ENCODE results near the gene TPRN. TPM values are rescaled to one million over a fixed set of nuclear protein-coding genes. Genes with fewer than 3 reads are reported as not detected.

The TPRN gene
- polyA plus RNA-seq, 6 donors from 2014 or later: 0.21 to 1.1 (median 0.48) TPM

DNA sequence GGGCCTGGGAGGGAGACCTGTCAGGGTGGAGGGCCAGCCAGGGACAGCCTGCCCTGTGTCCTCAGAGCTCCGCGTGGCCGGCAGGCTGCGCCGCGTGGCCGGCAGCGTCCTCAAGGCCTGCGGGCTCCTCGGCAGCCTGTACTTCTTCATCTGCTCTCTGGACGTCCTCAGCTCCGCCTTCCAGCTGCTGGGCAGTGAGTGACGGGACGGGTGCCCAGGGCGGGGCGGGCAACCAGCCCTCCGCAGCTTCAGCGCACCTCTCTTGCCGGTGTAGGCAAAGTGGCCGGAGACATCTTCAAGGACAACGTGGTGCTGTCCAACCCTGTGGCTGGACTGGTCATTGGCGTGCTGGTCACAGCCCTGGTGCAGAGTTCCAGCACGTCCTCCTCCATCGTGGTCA is 32.0 kb upstream of the TPRN start:
- Mint-ChIP-seq H3K4me3 (no peak overlapping the region), H3K27ac (no peak overlapping the region), H3K9me3 (peaks cover 0 to 1% (median 0%) of the 10 kb centered on the region in 7 donors), H3K27me3 (peaks cover 0 to 21% (median 5%) of the 10 kb centered on the region in 3 donors), H3K36me3 (no peaks in the 10 kb centered on the region), H3K4me1 (peaks cover 13 to 16% (median 15%) of the 10 kb centered on the region in 3 donors)
- ATAC-seq (ENCODE audit: low read depth in 2 of 2) (no peak), DNase-seq (no peak)

- DNase-seq: no peak
- Mint-ChIP-seq H3K4me1 (peaks cover 14 to 19% (median 14%) of the 10 kb centered on the region in 3 donors), H3K36me3 (no peaks in the 10 kb centered on the region), H3K27me3 (peaks cover 0 to 23% (median 8%) of the 10 kb centered on the region in 3 donors), H3K27ac (no peak overlapping the region), H3K4me3 (no peak overlapping the region), H3K9me3 (peaks cover 0 to 2% (median 0%) of the 10 kb centered on the region in 7 donors)
- ATAC-seq (ENCODE audit: low read depth in 2 of 2): no peak
These were observed 31.6 kb upstream of the TPRN start for GRCh38 chr9:137232101-137232500.

GRCh38 chr9:137231372-137232039 is 31.0 kb upstream of the TPRN start:
- no peak for ATAC-seq (ENCODE audit: low read depth in 2 of 2)
- peaks cover 0 to 2% (median 0%) of the 10 kb centered on the region in 7 donors for H3K9me3 Mint-ChIP-seq
- peaks cover 0 to 23% (median 8%) of the 10 kb centered on the region in 3 donors for H3K27me3 Mint-ChIP-seq
- no peak overlapping the region for H3K4me3 Mint-ChIP-seq
- no peaks in the 10 kb centered on the region for H3K36me3 Mint-ChIP-seq
- peak overlapping the region in 1 of 6 donors; percentile 81 for H3K27ac Mint-ChIP-seq
- H3K4me1 Mint-ChIP-seq: peaks cover 14 to 19% (median 14%) of the 10 kb centered on the region in 3 donors
- DNase-seq: no peak

- Mint-ChIP-seq H3K4me1 (peaks cover 14 to 19% (median 14%) of the 10 kb centered on the region in 3 donors), H3K27me3 (peaks cover 0 to 23% (median 8%) of the 10 kb centered on the region in 3 donors), H3K9me3 (peaks cover 0 to 2% (median 0%) of the 10 kb centered on the region in 7 donors), H3K36me3 (no peaks in the 10 kb centered on the region), H3K4me3 (no peak within 1 kb of the TSS), H3K27ac (peak within 1 kb of the TSS in 1 of 6 donors; percentile 81)
- ATAC-seq (ENCODE audit: low read depth in 2 of 2): no peak
- no peak for DNase-seq
These were observed 30.3 kb upstream of the TPRN start, which contains the start of gene SLC34A3 for GRCh38 chr9:137230705-137231371. Gene SLC34A3 (plus strand): TSS chr9:137230901. CDS start chr9:137231703, 802 bp downstream.

DNA sequence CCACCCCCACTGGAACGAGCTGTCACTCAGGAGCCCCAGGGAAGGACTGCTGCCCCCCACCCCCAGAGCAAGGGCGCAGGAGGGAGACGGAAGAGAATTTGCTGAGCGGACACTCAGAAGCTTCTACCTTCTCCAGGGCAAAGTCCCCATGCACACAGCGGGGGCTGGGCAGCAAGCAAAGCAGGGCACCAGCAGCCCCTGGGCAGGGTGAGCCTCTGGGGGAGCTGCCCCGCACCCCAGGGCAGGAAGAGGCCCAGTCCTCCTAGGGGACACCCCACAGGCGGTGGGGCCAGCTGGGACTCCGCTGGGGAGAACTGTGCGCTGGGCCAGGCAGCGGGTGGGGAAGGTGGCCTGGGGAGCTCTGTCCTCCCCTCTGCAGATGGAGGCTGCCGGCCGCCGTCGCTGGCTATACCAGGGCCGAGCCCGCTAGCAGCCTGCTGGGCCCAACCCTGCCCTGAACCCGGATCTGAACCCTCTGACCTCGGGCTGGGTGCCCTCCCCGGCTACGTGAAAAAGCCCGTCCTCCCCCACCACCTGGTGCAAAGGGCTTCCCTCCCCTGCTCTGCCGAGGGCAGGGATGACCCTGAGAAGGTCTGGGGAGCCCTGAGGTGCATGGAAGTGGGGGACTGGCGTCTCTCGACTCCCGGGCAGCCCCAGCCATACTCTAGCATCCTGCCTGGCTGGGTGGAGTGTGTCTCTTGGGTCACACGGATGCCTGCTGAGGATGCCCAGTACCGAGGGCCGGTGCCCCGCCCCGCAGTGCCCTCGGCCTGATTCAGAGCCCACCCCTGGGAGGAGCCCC is 29.6 kb upstream of the TPRN start:
- DNase-seq (no peak), ATAC-seq (ENCODE audit: low read depth in 2 of 2) (no peak)
- Mint-ChIP-seq H3K36me3 (no peaks in the 10 kb centered on the region), H3K4me1 (peaks cover 10 to 14% (median 10%) of the 10 kb centered on the region in 3 donors), H3K27me3 (peaks cover 0 to 21% (median 8%) of the 10 kb centered on the region in 3 donors), H3K4me3 (no peak overlapping the region), H3K27ac (no peak overlapping the region), H3K9me3 (peaks cover 0 to 2% (median 0%) of the 10 kb centered on the region in 7 donors)

GRCh38 chr9:137228968-137229896 is 28.7 kb upstream of the TPRN start:
- H3K4me3 Mint-ChIP-seq: no peak overlapping the region
- peaks cover 0 to 2% (median 0%) of the 10 kb centered on the region in 7 donors for H3K9me3 Mint-ChIP-seq
- ATAC-seq (ENCODE audit: low read depth in 2 of 2) (no peak), DNase-seq (no peak)
- H3K36me3 Mint-ChIP-seq: no peaks in the 10 kb centered on the region
- peaks cover 0 to 15% (median 8%) of the 10 kb centered on the region in 3 donors for H3K27me3 Mint-ChIP-seq
- H3K27ac Mint-ChIP-seq: no peak overlapping the region
- peaks cover 3 to 7% (median 5%) of the 10 kb centered on the region in 3 donors for H3K4me1 Mint-ChIP-seq

GRCh38 chr9:137228506-137228967 is 28.0 kb upstream of the TPRN start:
- H3K4me1 Mint-ChIP-seq: peaks cover 5 to 7% (median 6%) of the 10 kb centered on the region in 3 donors
- DNase-seq: no peak
- H3K27ac Mint-ChIP-seq: no peak overlapping the region

GRCh38 chr9:137227853-137228505 is 27.4 kb upstream of the TPRN start:
- peak overlapping the region in 1 of 8 donors; percentile 12 for H3K4me3 Mint-ChIP-seq
- peaks cover 0 to 15% (median 8%) of the 10 kb centered on the region in 3 donors for H3K27me3 Mint-ChIP-seq
- H3K27ac Mint-ChIP-seq: peak overlapping the region in 4 of 6 donors; percentile 60 to 97 (median 78)
- no peak for ATAC-seq (ENCODE audit: low read depth in 2 of 2)
- H3K36me3 Mint-ChIP-seq: no peaks in the 10 kb centered on the region
- DNase-seq: no peak
- H3K9me3 Mint-ChIP-seq: peaks cover 0 to 2% (median 0%) of the 10 kb centered on the region in 7 donors
- peaks cover 6 to 9% (median 7%) of the 10 kb centered on the region in 3 donors for H3K4me1 Mint-ChIP-seq

More at GRCh38 chr9:137228506-137228967, 28.0 kb upstream of the TPRN start:
- Mint-ChIP-seq H3K27me3 (peaks cover 0 to 15% (median 8%) of the 10 kb centered on the region in 3 donors), H3K36me3 (no peaks in the 10 kb centered on the region), H3K9me3 (peaks cover 0 to 2% (median 0%) of the 10 kb centered on the region in 7 donors), H3K4me3 (no peak overlapping the region)
- ATAC-seq (ENCODE audit: low read depth in 2 of 2): no peak

DNA sequence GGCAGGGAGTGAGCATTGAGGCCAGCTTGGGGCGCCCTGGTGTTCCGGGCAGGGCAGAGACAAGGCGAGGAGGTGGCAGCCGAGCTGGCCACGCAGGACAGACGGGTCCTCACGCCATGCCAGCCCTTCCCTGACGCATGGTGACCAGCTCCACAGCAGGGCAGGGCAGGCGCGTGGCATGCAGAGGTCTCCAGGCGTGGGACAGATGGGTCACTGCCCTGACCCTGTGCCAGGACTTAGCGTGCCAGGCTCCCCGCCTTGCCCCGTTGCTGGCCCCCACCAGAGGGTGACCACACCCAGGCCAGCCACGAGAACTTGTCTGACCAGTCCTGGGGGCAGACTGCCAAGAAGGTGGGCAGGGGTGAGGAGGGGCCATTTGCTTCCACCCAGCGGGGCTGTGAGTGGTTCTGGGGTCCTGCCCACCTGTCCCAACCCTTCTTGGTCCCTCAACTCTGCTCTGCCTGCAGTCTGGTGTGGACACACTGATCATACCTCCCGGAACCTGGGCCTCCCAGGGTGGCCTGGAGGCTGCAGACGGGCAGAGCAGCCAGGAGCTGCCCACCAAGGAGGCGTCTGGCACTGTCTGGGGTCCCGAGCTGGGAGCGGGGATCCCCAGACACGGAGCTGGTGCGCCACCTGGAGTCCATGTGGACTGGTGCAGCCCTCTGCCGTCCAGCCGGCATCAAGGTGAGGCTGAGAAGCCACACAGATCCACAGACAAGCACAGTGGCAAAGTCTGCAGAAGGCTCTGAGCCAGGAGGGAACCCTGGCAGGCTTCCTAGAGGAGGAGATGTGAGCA is 26.7 kb upstream of the TPRN start, which contains the start of gene RNF224:
Gene RNF224, plus strand, starts transcription at position 449 of the 799 bp plus-strand sequence. CDS start 834 bp downstream, outside the sequence.
- ATAC-seq (ENCODE audit: low read depth in 2 of 2) (peak; percentile 42 to 43), DNase-seq (peak; percentile 78)
- Mint-ChIP-seq H3K27ac (peak within 1 kb of the TSS; percentile 42 to 97 (median 69)), H3K27me3 (peaks cover 0 to 15% (median 8%) of the 10 kb centered on the region in 3 donors), H3K36me3 (no peaks in the 10 kb centered on the region), H3K9me3 (peaks cover 0 to 2% (median 0%) of the 10 kb centered on the region in 7 donors), H3K4me1 (peaks cover 6 to 12% (median 11%) of the 10 kb centered on the region in 3 donors), H3K4me3 (peak within 1 kb of the TSS in 1 of 8 donors; percentile 12)

- Mint-ChIP-seq H3K27me3 (peaks cover 0 to 15% (median 8%) of the 10 kb centered on the region in 3 donors), H3K9me3 (peaks cover 0 to 2% (median 0%) of the 10 kb centered on the region in 7 donors), H3K36me3 (no peaks in the 10 kb centered on the region), H3K27ac (peak overlapping the region in 3 of 6 donors; percentile 42 to 79 (median 67)), H3K4me3 (no peak overlapping the region), H3K4me1 (peaks cover 6 to 12% (median 11%) of the 10 kb centered on the region in 3 donors)
- no peak for DNase-seq
- ATAC-seq (ENCODE audit: low read depth in 2 of 2): no peak
These were observed 26.0 kb upstream of the TPRN start for GRCh38 chr9:137226338-137227053.

All from naive B cell (primary cell).